Natural killer cell treated with Interleukin-12 subunit alpha and Interleukin-12 subunit beta and Interleukin-15 and Interleukin-18, amount 100 ng/mL, for 72 hours (primary cell): Measurements from ENCODE around the gene TUBGCP3. TPM values are rescaled to one million over a fixed set of nuclear protein-coding genes. Genes with fewer than 3 reads are reported as not detected.
A peak's percentile ranks its signal among the peaks of the same experiment; 100 is the strongest.

Experiments used
- ATAC-seq, 2 donors: fragments of 150-1000 bp; cut with Tn5 transposase in 1 of 2; sonication (Bioruptor Pico), chemical (Tn5 transposase) in 1 of 2; 2 replicates each; pipeline ENCODE4 v1.10.0; 2021
- DNase-seq: peaks from one replicate; pipeline ENCODE4 v3.0.0; 2022; ENCODE audit warnings: low spot score
- H3K27ac Mint-ChIP-seq, 2 donors: 1 replicate in 1 of 2; 2 replicates in 1 of 2; pipeline ENCODE4 v1.8.0; 2022; ENCODE audit warnings: mixed read lengths in 2 of 2, mild to moderate bottlenecking in 1 of 2, moderate library complexity in 1 of 2
- H3K27me3 Mint-ChIP-seq, 2 donors: 1 replicate in 1 of 2; 2 replicates in 1 of 2; pipeline ENCODE4 v1.8.0; 2022; ENCODE audit warnings: mixed read lengths in 2 of 2
- H3K36me3 Mint-ChIP-seq: one replicate; pipeline ENCODE4 v1.8.0; 2022; ENCODE audit warnings: mixed read lengths
- H3K4me1 Mint-ChIP-seq, 2 donors: 1 replicate in 1 of 2; 2 replicates in 1 of 2; pipeline ENCODE4 v1.8.0; 2022; ENCODE audit warnings: low read depth in 2 of 2, mixed read lengths in 2 of 2, mild to moderate bottlenecking in 1 of 2
- H3K4me3 Mint-ChIP-seq: one replicate; pipeline ENCODE4 v1.8.0; 2022; ENCODE audit warnings: mixed read lengths
- H3K9me3 Mint-ChIP-seq: 2 replicates; pipeline ENCODE4 v1.8.0; 2022; ENCODE audit warnings: mixed read lengths
- total RNA-seq, 2 donors: library from RNA; stranded (reverse); gene quantifications; one replicate each; pipeline ENCODE4 v1.2.3, GENCODE V29; 2022

The TUBGCP3 gene
- total RNA-seq, 2 donors from 2014 or later = 46.7 to 86.3 TPM

DNA sequence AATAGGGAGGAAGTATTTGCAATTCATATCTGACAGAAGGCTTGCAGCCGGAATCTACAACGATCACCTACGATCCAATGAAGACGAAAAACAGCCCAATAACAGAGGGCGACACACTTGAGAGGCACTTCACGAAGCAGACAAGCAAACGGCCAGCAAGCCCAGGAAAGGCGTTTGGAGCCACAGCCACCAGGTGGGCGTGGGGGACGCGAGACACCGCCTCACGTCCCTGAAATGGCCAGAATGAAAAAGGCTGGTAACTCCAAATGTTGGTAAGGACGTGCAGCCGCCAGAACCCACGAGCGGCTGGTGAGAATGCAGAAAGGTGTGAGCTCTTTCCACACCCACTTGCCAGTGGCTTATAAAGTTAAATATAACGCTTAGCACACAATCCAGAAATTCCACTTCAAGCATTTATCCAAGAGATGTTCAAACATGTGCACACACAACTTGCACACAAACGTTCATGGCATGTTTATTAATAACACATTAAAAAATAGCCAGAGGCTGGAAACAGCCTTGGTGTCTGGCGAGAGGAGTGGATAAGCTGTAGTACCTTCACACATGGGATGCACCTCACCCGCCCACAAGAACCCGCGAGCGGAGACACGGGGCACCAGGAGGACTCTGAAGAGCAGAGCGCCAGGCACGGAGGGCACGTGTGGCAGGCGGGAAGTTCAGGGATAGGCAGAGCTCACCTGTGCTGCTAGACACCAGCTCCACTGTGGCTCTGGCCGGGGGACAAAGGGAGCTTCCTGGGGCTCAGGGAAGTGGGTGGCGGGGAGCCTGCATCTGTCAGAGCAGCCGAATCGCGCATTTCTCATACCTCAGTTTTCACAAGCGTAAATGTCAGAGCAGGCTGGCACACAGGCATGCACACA, 122.5 kb downstream of the TUBGCP3 start:
- ATAC-seq (no peak), DNase-seq (no peak)
- no peaks in the 10 kb centered on the region for H3K4me1 Mint-ChIP-seq
- H3K36me3 Mint-ChIP-seq = no peaks in the 10 kb centered on the region
- no peak overlapping the region for H3K4me3 Mint-ChIP-seq
- H3K27ac Mint-ChIP-seq = no peak overlapping the region
- peaks cover 8 to 12% of the 10 kb centered on the region in 2 donors for H3K27me3 Mint-ChIP-seq
- no peaks in the 10 kb centered on the region for H3K9me3 Mint-ChIP-seq

DNA sequence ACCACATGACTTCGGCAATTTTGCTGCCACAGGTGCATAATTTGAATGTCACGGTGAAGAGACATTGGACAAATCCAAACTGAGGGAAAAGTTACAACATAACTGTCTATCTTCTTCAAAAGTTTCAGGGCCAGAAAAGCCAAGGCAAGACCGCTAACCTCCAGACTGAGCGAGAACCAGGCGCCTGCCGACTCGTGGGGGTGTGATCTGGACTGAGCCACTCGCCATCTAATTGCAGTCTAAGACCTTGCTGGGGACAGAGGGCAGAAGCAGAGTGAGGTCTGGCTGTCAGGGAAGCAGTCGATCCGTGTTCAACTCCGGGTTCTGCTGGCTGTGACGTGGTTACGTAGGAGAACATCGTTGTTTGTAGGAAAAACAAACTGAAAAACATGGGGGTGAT, 123.2 kb downstream of the TUBGCP3 start:
- no peak for ATAC-seq
- no peak for DNase-seq
- peaks cover 11 to 13% of the 10 kb centered on the region in 2 donors for H3K27me3 Mint-ChIP-seq
- no peaks in the 10 kb centered on the region for H3K36me3 Mint-ChIP-seq
- H3K4me1 Mint-ChIP-seq = no peaks in the 10 kb centered on the region
- no peak overlapping the region for H3K4me3 Mint-ChIP-seq
- peaks cover 1% of the 10 kb centered on the region for H3K9me3 Mint-ChIP-seq
- H3K27ac Mint-ChIP-seq = no peak overlapping the region

DNA sequence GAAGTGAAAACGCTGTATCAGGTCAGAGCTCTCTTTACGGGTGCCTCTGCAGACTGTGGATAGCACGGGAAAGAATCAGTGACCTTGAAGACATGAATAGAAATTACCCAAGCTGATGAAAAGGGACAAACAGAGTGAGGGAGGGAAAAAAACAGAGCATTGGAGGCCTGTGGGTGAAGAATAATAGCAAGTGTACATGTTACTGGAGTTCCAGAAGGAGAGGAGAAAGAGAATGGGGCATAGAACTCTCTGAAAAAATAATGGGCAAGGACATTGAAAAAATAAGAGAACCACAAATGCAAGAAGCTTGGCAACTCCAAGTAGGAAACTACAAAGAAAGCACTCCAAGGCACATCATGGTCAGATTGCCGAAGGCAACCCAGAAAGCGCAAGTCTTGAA, 125.5 kb downstream of the TUBGCP3 start:
- Mint-ChIP-seq H3K4me3 (no peak overlapping the region), H3K27ac (no peak overlapping the region), H3K9me3 (peaks cover 5% of the 10 kb centered on the region), H3K27me3 (peaks cover 20 to 21% of the 10 kb centered on the region in 2 donors), H3K36me3 (no peaks in the 10 kb centered on the region), H3K4me1 (no peaks in the 10 kb centered on the region)
- ATAC-seq = no peak
- no peak for DNase-seq

DNA sequence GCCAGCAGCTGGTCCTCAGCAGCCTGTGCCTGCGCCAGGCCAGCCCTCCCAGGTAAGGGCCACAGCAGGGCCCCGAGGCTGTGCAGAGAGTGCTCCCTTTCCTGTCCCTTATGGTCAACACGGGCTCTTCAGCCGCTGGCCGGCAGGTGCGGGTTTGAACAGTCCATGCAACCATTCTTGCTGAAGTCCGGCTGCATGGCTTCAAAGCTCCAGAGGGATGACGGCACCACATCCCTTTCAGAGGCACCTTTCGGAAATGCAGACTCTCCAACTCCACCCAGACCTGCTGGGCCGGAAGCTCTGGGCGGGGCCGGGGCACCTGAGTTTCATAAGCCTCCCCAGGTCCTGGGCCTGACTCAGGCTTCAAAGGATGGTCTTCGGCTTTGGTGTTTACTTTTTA, 130.5 kb downstream of the TUBGCP3 start:
- Mint-ChIP-seq H3K27me3 (peaks cover 18 to 19% of the 10 kb centered on the region in 2 donors), H3K27ac (no peak overlapping the region), H3K9me3 (peaks cover 5% of the 10 kb centered on the region), H3K36me3 (no peaks in the 10 kb centered on the region), H3K4me1 (no peaks in the 10 kb centered on the region), H3K4me3 (no peak overlapping the region)
- DNase-seq (no peak), ATAC-seq (no peak)

DNA sequence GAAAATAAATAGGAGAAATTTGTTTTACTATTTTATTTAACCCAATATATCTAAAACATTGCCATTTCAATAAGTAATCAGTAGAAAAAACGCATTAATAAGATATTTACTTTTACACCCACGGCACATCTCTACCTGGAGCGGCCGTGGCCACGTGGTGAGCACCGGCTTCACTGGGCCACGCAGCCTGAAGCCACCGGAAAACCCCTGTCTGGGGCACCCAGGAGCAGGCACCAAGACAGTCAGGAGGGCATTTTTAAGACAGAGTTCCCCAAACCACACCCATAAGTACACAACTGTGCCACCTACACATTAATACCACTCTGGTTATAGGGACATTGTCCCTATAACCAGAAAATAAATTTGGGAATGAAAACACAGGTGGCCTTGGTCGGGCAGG, 130.9 kb downstream of the TUBGCP3 start:
- no peak for DNase-seq
- no peak overlapping the region for H3K27ac Mint-ChIP-seq
- no peak overlapping the region for H3K4me3 Mint-ChIP-seq
- peaks cover 14 to 15% of the 10 kb centered on the region in 2 donors for H3K27me3 Mint-ChIP-seq
- H3K9me3 Mint-ChIP-seq = peaks cover 5% of the 10 kb centered on the region
- H3K36me3 Mint-ChIP-seq = no peaks in the 10 kb centered on the region
- no peak for ATAC-seq
- H3K4me1 Mint-ChIP-seq = no peaks in the 10 kb centered on the region

DNA sequence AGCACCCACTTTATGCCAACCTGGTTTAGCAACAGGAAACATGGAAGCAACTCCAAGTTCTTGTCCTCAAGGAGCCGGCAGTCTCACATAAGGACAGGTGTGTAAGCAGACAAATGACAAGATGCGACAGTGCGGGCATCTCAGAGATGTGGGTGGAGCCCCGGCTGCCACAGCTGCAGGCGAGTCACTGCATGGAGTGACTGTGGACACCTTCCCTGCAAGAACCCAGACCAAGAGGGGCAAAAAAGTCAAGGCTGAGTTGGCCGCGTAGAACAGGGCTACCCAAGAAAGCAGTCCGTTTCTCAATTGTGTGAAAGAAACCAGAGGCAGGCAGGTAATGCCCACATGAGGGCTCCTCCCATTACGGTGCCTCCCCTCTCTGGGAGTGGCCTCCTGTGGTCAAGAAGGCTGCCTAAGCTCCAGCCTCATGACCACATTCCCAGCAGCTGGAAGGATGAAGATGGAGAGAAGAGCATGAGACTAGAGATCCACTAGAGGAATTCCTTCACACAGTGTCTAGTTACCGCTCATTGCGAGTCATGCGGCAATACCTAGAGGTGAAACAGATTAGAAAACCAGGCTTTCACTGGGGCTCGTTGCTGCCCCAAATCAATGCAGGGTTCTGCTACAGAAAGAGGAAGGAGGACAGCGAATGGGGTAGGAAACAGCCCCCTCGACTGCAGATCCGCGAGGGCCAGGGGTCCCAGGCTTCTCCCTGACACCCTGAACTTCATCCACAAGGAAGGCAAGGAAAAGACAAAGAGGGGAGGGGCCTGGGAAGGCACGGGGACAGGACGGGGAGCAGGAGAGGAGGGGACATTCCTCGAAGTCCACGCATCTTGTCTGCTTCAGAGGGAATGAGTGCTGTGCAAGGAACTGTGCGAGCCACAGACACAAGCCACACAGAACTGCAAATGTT, 131.6 kb downstream of the TUBGCP3 start:
- H3K9me3 Mint-ChIP-seq = peaks cover 5% of the 10 kb centered on the region
- no peaks in the 10 kb centered on the region for H3K4me1 Mint-ChIP-seq
- no peak for DNase-seq

DNA sequence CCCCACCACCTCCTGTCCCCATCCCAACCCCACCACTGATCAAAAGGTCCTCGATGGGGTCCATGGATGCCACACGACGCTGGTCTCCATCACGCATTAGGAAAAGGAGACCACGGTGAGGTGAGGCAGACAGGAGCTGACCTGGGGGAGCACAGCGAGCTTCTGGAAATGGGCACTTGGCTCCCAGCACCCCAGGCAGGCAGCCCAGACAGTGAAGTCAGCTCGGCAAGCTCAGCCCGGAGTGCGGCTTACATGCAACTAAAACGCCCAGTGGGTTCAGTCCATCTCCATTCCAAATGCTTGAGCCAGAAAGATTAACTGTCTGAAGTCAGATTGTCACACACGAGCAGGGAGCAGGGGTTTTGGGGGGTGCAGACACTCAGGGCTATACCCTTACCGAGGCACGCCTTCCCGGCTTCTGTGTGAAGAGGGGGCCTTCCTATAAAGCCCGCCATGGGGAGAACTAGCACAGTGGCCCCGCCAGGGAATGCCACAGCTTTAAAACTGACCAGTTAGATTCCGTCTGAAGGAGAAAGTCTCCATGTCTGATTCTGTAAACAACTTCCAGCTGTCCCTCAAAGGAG, 132.4 kb downstream of the TUBGCP3 start:
- no peak overlapping the region for H3K27ac Mint-ChIP-seq
- DNase-seq (no peak), ATAC-seq (no peak)
- H3K4me3 Mint-ChIP-seq = no peak overlapping the region
- peaks cover 5% of the 10 kb centered on the region for H3K9me3 Mint-ChIP-seq
- H3K27me3 Mint-ChIP-seq = peaks cover 12 to 14% of the 10 kb centered on the region in 2 donors
- H3K36me3 Mint-ChIP-seq = no peaks in the 10 kb centered on the region
- H3K4me1 Mint-ChIP-seq = no peaks in the 10 kb centered on the region

More for the DNA sequence above, 131.6 kb downstream of the TUBGCP3 start:
- Mint-ChIP-seq H3K27ac (no peak overlapping the region), H3K36me3 (no peaks in the 10 kb centered on the region), H3K27me3 (peaks cover 12 to 14% of the 10 kb centered on the region in 2 donors), H3K4me3 (no peak overlapping the region)
- ATAC-seq = no peak

DNA sequence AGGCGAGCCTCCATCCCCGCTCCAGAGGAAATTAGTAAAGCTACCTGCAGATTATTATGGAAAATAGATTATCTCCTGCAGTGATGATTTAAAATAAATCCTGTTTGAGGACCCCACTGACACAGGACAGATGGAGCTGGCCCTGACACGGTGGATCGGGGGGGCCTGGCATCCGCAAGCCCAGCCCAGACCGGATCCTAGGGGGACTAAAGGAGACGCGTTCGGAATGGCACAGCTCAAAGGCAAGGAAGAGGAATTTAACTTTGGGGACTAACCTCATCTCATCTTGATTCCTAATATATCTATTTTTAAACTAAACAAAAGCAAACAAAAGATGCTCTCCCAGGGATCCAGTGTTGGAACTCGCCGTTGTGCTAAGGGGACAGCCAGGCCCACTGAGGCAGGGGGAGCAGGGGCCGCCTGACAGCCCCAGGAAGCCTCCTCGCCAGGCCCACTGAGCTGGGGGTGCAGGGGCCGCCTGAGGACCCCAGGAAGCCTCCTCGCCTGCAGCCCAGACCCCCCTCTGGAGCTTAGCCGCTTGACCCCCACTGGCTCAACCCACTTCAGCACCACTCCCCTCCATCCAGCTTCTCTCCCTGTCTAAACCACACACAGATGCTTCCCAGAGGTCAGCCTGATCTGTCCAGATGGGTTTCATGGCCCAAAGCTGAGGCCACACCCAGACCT, 133.2 kb downstream of the TUBGCP3 start:
- DNase-seq (no peak), ATAC-seq (no peak)
- Mint-ChIP-seq H3K27me3 (peaks cover 11% of the 10 kb centered on the region in 2 donors), H3K27ac (no peak overlapping the region), H3K9me3 (peaks cover 5% of the 10 kb centered on the region), H3K36me3 (no peaks in the 10 kb centered on the region), H3K4me1 (no peaks in the 10 kb centered on the region), H3K4me3 (no peak overlapping the region)

DNA sequence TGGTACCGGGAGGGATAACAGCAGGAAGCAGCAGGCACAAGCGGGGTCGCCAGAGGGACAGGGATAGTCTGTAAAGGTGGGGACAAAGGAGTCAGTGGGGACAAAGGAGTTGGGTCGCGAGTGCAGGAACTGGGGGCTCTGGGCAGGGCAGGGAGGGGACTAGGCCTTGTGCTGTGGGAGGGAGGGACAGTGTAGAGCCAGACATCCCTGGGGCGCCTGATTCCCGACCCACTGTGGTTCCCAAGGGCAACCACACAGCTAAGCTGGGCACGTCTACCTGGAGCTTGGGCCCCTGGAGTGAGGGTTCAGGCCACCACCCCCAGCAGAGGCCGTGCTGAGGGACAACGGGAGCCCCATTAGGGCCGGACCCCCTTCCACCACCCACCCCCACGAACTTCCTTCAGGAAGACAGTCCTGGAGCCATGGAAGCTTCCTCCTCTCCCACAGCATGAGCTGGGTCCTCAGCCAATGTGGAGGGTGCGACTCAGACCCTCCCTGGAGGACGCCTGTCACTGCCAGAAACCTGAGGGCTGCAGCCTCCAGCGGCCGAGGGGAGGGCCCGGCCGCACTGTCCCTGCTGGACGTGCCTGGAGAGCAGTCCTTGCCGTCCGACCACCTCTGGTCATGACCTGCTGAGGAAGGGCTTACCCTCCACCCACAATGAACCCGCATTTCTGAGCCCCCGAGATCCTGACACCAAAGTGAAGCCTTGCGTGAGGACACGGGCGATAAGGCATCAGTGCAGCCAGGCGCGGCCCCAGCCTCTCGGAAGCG, 133.9 kb downstream of the TUBGCP3 start:
- Mint-ChIP-seq H3K4me1 (no peaks in the 10 kb centered on the region), H3K9me3 (peaks cover 3% of the 10 kb centered on the region), H3K4me3 (no peak overlapping the region), H3K27ac (no peak overlapping the region), H3K36me3 (no peaks in the 10 kb centered on the region), H3K27me3 (peaks cover 5 to 8% of the 10 kb centered on the region in 2 donors)
- ATAC-seq = peak in 1 of 2 donors; percentile 20
- DNase-seq = no peak

DNA sequence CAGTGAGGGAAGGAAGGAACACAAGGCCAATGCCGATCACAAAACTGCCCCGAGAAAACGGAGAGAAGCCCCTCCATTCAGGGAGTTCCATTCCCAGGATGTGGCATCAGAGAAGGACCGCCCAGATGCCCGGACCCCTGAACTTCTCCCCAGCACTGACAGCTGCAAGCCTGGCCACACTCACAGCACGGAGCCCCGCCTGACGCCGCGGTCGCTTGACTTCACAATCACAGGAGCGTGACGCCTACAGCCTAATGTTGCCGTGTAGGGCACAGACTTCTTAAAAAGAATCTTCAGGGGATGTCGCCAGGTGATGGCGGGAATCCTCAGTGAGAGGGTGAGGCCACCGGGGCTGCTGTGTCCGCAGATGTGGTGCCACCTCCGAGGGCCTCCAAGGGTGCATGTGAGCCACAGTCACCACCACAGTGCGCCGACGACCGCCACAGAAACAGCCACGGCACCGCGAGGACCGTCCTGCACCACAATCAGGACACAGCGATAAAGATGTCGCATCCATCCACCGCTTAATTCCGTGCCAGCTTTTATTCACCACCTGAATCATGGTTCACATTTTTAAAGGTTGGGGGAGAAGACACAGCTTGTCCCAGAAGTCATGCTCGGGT, 134.6 kb downstream of the TUBGCP3 start:
- H3K4me1 Mint-ChIP-seq = no peaks in the 10 kb centered on the region
- DNase-seq = no peak

DNA sequence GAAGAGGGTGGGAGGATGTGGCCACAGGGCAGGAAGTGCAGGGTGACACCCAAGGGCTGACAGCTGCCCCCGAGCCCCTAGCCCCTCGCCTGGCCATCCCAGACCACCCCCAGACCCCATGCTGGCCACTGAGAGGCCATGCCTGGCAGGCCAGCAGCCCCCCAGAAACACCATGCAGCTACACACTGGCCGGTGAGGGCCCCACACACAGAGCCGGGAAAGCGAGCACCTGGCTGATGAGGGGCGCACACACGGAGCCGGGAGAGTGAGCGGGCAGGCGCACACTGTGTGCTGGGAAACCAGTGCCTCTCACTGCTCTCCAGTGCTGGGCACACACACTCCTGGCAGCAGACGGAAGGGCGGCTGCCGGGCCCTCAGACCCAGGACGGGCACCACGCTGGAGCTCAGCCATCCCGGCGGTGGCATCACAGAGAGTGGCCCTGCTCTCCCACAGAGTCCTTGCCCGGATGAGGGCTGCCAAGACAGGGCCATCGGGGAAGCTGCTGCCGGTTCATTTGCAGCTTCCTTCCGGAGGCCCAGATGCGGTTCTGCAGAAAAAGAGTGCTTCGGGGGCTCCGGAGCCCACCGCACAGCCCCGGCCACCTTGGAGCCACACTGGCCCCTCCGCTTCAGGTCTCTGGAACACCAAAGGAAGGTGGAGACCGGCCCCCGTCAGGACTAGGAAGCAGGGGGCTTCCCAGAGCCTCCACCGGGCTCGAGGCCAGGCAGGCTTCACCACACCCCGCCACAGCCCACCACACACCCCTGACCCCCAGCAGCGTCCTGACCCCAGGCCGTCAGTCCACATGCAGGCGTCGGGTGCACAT, 135.4 kb downstream of the TUBGCP3 start:
- H3K27ac Mint-ChIP-seq = no peak overlapping the region
- no peak for DNase-seq
- H3K4me3 Mint-ChIP-seq = no peak overlapping the region
- H3K36me3 Mint-ChIP-seq = no peaks in the 10 kb centered on the region
- H3K4me1 Mint-ChIP-seq = no peaks in the 10 kb centered on the region
- H3K27me3 Mint-ChIP-seq = peaks cover 0 to 4% of the 10 kb centered on the region in 2 donors
- no peak for ATAC-seq
- H3K9me3 Mint-ChIP-seq = no peaks in the 10 kb centered on the region

More for the DNA sequence above, 134.6 kb downstream of the TUBGCP3 start:
- Mint-ChIP-seq H3K27ac (no peak overlapping the region), H3K9me3 (no peaks in the 10 kb centered on the region), H3K36me3 (no peaks in the 10 kb centered on the region), H3K27me3 (peaks cover 0 to 4% of the 10 kb centered on the region in 2 donors), H3K4me3 (no peak overlapping the region)
- ATAC-seq = no peak
